Heart left ventricle (tissue), 13 donors: ENCODE data around the gene TAB3.

Source experiments
- POLR2A ChIP-seq, 2 donors: fragments of 450-650 bp; IDR thresholded peaks; one replicate each; pipeline ENCODE4 v1.6.1; 2017; ENCODE audit warnings: antibody characterized with exemption in 2 of 2, mild to moderate bottlenecking in 2 of 2, moderate library complexity in 2 of 2
- TF ChIP-seq, protein P1 (sequence below), 12 donors: fragments of 200-600 bp; sonication (generic) in 4 of 12; IDR thresholded peaks; one replicate each; pipeline versions ENCODE4 v1.5.0 to v1.8.0; 2018 to 2022; ENCODE audit warnings: antibody characterized with exemption in 12 of 12, mild to moderate bottlenecking in 5 of 12
- donor health status: ischemic (EF 13 %, LVEDD 7.1; RV severe dilation, severe dysfunction).
- donor health status: DM: no; HTN: yes; CAD: no.
- donor health status: DM: no; HTN: no; CAD: no.
- donor health status: ischemic (EF 25% LVEDD 6.9; RV normal size, moderate dysfunction).
- donor health status: ischemic (EF 25% LVEDD 5.7; RV mildly dilated, moderate dysfunction).
- donor health status: ischemic (EF 35%, LVEDD 5.7; RV mildly dilated, moderate dysfunction).
- donor health status: nonischemic (EF 11% LVEDD 7.7; RV severe dilation, severe dysfunction).
- donor health status: DM: yes; HTN: yes; CAD: no.
- donor health status: PGD.
- donor health status: ischemic (EF 29% LVEDD 5.4; RV normal size, mild dysfunction).
- donor health status: nonischemic (EF 23%, LVEDD 6.1; RV moderate dilation, normal function).

DNA sequence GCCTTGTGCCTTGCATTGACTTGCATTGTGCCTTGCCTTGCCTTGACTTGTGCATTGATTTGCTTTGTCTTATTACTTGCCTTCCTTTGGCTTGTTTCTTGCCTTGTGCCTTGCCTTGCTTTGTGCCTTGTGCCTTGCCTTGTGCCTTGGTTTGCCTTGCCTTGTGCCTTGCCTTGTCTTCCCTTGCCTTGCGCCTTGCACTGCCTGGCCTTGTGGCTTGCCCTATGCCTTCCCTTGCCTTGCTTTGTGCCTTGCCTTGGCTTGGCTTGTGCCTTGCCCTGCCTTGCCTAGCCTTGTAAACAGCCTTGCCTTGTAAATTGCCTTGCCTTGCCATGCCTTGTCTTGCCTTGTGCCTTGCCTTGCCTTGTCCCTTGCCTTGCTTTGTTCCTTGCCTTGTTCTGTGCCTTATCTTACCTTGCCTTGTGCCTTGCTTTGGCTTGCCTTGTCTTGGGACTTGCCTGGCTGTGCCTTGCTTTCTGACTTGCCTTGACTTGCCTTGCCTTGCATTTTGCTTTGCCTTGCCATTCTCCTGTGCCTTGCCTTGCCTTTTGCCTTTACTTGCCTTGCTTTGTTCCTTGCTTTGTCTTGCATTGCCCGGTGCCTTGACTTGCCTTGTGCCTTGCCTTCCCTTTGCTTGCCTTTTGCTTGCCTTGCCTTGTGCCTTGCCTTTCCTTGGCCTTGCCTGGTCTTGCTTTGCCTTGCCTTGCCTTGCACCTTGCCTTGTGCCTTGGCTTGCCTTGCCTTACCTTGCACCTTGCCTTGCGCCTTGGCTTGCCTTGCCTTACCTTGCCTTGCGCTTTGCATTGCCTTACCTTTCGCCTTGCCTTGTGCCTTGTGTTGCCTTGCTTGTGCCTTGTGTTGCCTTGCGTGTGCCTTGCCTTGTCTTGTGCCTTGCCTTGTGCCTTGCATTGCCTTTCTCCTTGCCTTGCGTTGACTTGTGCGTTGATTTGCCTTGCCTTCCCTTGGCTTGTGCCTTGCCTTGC, 97.5 kb downstream of the TAB3 start:
- no peak for TF ChIP-seq POLR2A (IDR thresholded peaks at IDR 0.05)
- TF ChIP-seq, protein P1, sequence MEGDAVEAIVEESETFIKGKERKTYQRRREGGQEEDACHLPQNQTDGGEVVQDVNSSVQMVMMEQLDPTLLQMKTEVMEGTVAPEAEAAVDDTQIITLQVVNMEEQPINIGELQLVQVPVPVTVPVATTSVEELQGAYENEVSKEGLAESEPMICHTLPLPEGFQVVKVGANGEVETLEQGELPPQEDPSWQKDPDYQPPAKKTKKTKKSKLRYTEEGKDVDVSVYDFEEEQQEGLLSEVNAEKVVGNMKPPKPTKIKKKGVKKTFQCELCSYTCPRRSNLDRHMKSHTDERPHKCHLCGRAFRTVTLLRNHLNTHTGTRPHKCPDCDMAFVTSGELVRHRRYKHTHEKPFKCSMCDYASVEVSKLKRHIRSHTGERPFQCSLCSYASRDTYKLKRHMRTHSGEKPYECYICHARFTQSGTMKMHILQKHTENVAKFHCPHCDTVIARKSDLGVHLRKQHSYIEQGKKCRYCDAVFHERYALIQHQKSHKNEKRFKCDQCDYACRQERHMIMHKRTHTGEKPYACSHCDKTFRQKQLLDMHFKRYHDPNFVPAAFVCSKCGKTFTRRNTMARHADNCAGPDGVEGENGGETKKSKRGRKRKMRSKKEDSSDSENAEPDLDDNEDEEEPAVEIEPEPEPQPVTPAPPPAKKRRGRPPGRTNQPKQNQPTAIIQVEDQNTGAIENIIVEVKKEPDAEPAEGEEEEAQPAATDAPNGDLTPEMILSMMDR (IDR thresholded peaks at IDR 0.05), result no peak
